ENCODE measurements around the gene RBP5.

- TF ChIP-seq POLR2A (IDR thresholded peaks at IDR 0.05) (peak in 2 of 4 donors; percentile 41 to 47), CTCF (IDR thresholded peaks at IDR 0.05) (peak; percentile 82 to 94 (median 90))
Observed at GRCh38 chr12:7092229-7092985, 36.3 kb downstream of the RBP5 start, which contains the start of gene C1R.
